Umbilical cord (tissue), 2 donors: Measurements from ENCODE around the gene SEC61A1. TPM values are rescaled to one million over a fixed set of nuclear protein-coding genes. Genes with fewer than 3 reads are reported as not detected.

Source experiments
- DNase-seq: peaks from one replicate; pipeline ENCODE4 v3.0.0-alpha.2; 2015; ENCODE audit warnings: low spot score
- total RNA-seq: library from RNA; depleted of rRNA; stranded (reverse); fragments of >200 nt; gene quantifications from one replicate; pipeline ENCODE4 v1.2.3, GENCODE V29; 2014; ENCODE audit warnings: low replicate concordance; ENCODE audit not compliant: insufficient read depth

SEC61A1 gene
- total RNA-seq, 1 donor from 2014 or later, result 147 TPM

- no peak for DNase-seq
Observed at GRCh38 chr3:128060473-128061381, 8.5 kb downstream of the SEC61A1 start.

DNA sequence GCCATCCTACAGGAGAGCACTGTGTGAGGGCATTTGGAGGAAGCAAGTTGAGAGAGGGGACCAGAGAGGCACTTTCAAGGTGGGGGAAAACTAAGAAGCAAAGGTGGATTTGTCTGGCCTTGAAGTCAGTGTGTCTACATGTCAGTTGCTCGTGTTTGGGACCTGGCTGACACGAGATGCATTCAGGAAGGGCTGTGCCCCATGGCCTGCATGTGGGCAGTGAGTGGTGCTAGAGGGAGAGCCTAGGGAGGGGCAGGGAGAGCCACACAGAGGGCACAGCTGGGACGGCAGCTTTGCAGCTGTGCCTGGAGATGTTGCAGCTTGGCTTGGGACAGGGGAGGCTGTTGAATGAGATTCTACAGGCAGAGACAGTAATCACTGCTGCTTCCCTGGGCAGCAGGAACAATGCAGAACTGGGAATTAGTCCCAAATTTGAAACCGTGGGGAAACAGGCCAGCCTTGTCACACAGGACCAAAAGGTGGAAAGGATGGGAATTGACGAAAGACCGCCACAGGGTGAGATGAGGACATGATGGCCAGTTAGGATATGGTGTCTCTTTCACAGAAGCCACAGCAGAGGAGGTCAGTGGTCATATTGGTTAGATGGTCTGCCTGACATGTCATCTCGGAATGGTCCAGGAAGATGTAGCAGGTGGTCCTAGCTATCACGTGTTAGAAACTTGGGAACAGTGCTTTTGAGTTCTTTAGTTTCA, 10.0 kb downstream of the SEC61A1 start:
- no peak for DNase-seq

GRCh38 chr3:128063865-128064264, 11.6 kb downstream of the SEC61A1 start:
- no peak for DNase-seq

GRCh38 chr3:128064962-128065361, 12.7 kb downstream of the SEC61A1 start:
- no peak for DNase-seq

DNA sequence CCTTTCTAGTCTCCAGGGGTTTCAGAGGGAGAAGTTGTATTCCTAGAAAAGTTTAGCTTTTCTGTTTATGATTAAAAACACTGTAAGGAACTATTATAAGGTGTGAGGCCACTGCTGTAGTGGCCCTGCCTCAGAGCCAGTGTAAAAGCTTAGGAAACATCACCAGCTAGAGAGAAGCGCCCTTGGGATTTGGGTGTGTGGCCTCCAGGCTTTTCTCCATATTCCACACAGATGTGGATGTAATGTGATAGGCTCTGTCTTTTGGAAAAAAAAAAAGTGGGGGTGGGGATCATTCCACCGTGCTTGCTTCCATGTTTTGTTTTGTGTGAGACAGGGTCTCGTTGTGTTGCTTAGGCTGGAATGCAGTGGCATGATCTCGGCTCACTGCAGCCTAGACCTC, 13.9 kb downstream of the SEC61A1 start:
- no peak for DNase-seq

DNA sequence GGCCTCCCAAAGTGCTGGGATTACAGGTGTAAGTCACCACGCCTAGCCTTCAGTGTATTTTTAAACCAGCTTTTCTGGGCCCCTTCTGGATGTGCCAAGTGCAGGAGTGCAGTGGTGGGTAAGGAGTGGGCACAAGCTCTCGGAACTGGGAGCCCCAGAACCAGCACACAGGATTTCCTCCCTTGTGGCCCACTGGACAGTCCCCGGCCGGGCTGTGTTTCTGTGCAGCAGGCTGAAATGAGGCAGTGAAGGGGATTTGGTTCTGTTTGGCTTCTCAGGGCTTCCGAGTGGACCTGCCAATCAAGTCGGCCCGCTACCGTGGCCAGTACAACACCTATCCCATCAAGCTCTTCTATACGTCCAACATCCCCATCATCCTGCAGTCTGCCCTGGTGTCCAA, 14.4 kb downstream of the SEC61A1 start:
- DNase-seq, result no peak

- DNase-seq, result no peak
Observed at GRCh38 chr3:128067489-128067888, 15.3 kb downstream of the SEC61A1 start.

DNA sequence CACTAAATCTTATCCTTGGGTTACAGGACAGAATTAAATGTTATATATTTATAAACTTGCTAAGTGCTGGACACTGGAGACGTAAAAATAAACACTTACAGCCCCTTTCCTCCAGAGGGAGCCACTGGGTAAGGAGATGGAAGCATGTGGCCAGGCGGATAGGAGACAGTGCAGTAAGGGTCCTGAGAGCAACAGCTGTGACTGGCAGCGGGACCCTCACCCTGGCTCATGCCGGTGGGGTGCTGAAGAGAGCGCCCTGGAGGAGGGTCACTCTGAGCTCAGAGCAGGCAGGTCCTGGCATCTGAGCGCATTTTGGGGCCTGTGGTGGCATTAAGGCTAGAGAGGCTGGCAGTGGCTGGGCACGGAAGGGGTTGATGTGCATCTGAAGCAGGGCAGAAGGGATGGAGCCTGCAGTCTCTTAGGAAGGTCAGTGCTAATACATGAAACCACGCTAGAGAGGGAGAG, 16.0 kb downstream of the SEC61A1 start:
- DNase-seq, result no peak

- no peak for DNase-seq
Observed at GRCh38 chr3:128069271-128069670, 17.0 kb downstream of the SEC61A1 start.

- DNase-seq, result no peak
Observed at GRCh38 chr3:128070898-128071591, 18.8 kb downstream of the SEC61A1 start.

- no peak for DNase-seq
Observed at GRCh38 chr3:128071771-128072453, 19.7 kb downstream of the SEC61A1 start.

DNA sequence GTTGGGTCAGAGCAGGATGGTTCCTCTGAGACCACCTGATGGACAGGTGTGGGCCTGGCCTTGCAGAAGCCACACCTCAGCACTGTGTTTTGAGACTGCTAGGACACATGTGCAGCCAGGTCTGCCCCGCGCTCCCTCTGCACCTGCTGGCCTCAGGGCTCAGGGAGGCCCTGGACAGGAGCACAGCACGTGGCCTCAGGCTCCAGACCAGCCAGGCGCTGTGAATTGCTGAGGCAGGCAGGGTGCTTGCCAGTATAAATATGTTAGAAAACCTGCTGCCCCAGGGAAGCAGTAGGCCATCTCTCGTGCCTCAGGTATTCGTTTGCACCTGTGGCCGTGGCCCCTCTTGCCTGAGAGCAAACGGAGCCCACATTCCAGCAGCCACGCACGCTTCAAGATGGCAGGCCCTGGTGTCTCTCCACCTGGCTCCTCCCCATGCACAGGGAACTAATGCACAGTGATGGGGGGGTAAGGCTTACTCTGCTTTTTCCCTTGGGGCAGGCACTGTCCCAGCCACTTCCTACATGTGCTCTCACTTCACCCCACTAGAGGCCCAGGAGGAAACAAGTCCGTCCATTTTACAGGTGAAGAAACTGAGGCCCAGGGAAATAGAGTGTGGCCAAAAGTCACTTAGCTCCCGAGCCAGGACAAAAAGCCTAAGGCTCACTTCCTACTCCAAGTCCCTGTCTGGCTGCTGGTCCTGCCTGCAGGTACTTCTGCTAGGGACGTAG, 20.4 kb downstream of the SEC61A1 start:
- no peak for DNase-seq

GRCh38 chr3:128073185-128073725, 21.0 kb downstream of the SEC61A1 start:
- no peak for DNase-seq

DNA sequence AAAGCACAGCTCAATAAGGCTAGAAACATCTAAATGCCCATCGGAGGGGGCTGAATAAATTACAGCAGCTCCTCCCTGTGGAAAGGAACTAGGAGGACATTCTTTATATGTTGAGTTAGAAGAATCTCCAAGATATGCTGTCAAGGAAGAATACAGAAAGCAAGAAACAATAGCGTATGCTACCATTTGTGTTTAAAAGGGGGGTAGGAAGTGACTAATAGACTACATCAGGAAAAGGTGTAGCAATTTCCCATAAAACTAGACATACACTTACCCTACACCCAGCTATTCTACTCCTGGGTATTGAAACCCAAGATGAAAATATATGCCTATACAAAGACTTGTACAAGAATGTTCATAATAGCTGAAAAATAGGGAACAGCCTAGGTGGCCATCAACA, 21.6 kb downstream of the SEC61A1 start:
- no peak for DNase-seq

- DNase-seq, result no peak
Observed at GRCh38 chr3:128074851-128075521, 22.7 kb downstream of the SEC61A1 start.

DNA sequence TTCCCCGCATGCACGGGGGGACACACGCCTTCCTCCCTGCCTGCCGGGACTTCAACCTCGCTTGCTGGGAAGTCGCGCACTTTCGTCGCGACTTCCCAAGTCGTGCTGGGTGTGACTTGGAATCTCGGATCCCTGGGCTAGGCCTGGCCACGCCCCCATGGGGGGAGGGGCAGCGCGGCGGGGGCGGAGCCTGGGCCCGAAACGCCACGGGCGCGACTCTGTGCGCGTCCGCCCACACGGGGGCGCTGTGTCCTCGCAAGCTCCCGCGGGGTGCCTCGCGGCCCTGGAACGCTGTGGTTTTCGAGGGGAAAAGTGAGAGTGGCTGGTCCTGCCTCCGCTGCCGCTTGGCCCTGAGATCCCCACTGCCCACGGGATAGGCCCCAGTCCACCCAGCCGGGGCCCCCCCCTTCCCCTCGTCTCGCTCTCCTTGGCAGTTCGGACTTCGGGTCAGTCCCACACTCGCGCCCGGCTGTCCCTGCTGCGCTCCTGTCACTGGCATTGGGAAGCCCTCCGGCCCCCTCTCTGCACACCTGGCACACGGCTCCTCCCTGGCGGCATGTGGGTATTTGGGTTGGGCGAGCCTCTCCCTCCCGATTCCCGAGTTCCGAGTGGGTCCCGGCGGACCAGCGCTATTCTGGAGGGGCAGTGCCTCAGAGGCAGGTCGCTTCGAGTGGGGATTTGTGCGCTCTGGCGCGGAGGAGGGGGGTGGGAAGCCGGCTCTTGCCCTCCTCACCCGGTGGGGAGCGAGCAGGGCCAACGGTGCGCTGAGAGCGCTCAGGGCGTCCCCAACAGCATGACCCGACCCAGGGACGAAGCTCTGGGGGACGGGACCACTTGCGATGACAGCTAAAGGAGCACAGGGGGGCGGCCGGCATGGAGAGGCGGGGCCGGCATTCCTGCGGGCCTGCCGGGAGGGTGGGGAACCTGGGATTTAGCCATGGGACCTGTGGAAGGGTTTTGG, 23.6 kb downstream of the SEC61A1 start:
- DNase-seq, result peak; percentile 86

- peak; percentile 8 for DNase-seq
Observed at GRCh38 chr3:128076483-128077201, 24.4 kb downstream of the SEC61A1 start.

DNA sequence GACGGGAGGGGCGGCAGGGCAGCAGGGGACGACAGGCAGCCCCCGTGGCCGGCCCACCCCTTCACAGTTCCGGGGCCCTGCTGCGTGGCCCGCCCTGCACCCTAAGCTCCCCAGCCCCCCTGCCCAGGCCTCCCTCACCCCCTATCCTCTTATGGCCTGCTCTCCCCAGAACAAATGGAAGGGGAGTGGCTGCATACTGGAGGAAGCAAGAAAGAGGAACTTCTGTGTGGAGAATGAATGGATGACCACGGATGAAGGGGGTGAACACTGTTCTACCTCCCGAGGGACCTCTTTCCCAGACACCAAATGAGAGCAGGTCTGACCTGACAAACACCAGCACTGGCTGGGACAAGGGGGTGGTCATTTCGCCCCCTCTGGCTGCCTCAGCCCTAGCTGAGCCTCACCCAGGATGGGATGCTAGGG, 25.0 kb downstream of the SEC61A1 start:
- DNase-seq, result peak; percentile 15
